WI38 (cell line): ENCODE results near the gene FBXW9.
"Not testable (repeated sequence)": the region's sequence is repeated elsewhere in the genome, so short reads cannot be mapped to it uniquely, and the experiment has no call there.

Source experiments
- H3K4me3 ChIP-seq: 2 replicates; pipeline ENCODE4 v1.5.1; 2011; ENCODE audit warnings: low read depth, mild to moderate bottlenecking, control low read depth, low read length
- TF ChIP-seq, protein P1 (sequence below): IDR thresholded peaks from 2 replicates; pipeline ENCODE4 v1.5.1; 2012; ENCODE audit warnings: low read depth, mild to moderate bottlenecking, control low read depth, low read length

Gene FBXW9

DNA sequence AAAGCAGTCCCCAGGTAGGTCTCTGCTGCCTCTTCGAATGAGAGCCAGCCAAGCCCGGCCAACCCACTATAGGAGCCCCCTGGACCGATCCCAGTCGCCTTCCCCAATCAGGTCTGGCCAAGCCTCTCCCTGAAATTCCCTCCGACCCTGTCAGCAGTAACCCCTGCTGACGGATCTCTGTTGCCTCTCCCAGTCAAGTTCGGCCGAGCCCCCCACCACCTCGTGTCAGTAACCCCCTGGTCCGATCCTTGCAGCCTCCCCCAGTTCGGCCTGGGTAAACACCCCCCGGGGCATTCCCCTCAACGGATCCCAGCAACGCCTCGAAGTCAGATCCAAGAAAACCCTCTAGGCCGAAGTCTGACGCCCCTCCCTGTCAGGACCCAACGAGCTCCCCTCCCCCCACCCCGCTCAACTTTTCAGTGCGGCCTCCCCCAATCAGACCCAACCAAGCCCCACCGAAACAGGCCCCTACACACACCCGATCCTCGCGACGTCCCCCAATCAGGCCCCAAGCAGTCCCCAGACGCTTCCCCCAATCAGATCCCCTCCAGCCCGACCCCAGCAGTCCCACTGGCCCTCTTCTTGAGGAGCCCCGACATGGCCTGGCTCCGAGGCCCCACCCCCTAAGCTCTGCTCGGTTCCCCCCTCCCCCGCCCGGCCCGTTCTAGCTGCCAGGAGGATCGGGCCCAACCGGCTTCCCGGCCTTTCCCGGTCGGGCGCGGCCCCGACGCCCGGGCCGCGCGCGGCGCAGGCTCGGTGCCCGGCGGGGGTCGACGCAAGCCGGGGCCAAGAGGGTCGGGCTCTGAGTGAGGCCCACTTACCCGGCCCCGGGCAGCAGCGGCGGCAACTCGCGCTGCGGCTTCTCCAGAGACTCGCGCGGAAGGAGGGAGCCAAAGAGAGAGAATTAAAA is 25.5 kb upstream of the FBXW9 start:
- TF ChIP-seq, protein P1, sequence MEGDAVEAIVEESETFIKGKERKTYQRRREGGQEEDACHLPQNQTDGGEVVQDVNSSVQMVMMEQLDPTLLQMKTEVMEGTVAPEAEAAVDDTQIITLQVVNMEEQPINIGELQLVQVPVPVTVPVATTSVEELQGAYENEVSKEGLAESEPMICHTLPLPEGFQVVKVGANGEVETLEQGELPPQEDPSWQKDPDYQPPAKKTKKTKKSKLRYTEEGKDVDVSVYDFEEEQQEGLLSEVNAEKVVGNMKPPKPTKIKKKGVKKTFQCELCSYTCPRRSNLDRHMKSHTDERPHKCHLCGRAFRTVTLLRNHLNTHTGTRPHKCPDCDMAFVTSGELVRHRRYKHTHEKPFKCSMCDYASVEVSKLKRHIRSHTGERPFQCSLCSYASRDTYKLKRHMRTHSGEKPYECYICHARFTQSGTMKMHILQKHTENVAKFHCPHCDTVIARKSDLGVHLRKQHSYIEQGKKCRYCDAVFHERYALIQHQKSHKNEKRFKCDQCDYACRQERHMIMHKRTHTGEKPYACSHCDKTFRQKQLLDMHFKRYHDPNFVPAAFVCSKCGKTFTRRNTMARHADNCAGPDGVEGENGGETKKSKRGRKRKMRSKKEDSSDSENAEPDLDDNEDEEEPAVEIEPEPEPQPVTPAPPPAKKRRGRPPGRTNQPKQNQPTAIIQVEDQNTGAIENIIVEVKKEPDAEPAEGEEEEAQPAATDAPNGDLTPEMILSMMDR: no peak
- H3K4me3 ChIP-seq: peak overlapping the region; percentile 86

DNA sequence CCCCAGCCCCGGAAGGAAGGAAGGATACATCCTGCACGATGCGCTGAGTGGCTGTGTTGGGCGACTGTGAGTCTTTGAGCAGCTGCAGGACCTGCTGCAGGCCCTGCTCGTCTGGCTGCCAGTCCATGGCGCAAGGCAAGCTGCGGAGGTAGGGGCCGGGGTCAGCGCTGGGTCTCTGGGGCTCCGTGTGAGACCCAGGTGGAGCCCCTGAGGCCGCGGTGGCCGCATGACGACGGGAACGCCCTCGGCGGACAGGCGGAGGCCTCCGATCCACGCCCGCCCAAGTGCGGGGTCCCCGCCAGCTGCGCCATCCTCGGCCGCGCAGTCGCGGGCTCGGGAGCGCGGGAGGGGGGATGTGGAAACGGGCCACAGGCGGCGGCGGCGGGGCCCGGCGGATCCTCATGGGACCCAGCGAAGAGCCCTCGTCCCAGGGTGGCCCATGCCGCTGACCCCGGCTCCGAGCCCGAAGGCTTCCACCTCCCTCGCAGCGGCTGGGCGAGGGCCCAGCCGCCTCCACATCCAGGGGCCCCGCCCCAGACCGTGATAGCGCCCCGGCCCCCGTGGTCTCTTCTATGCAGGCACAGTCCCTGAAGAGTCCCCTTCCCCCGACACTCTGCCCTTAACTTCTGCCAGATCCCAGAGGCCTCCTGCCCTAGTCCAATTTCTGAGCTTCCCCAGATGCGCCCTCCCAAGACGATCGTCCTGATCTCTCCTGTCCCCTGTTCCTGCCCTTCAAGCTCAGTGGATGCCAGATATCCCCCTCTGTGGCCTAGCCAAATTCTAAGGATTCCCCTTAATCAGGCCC is 24.6 kb upstream of the FBXW9 start:
- TF ChIP-seq, protein P1: no peak

DNA sequence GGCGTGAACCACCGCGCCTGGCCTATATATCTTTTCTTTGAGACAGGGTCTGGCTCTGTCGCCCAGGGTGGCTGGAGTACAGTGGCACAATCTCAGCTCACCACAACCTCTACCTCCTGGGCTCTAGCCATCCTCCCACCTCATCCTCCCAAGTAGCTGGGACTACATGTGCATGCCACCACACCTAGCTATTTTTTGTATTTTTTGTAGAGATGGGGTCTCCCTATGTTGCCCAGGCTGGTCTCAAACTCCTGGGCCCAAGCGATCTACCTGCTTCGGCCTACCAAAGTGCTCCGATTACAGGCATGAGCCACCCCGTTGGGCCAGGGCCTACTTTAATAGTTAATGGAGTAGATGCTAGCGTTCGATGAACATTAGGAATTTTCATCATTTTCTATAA is 23.9 kb upstream of the FBXW9 start:
- peak overlapping the region; percentile 86 for H3K4me3 ChIP-seq
- TF ChIP-seq, protein P1: no peak

More for the DNA sequence above, 24.6 kb upstream of the FBXW9 start:
- peak overlapping the region; percentile 86 for H3K4me3 ChIP-seq

DNA sequence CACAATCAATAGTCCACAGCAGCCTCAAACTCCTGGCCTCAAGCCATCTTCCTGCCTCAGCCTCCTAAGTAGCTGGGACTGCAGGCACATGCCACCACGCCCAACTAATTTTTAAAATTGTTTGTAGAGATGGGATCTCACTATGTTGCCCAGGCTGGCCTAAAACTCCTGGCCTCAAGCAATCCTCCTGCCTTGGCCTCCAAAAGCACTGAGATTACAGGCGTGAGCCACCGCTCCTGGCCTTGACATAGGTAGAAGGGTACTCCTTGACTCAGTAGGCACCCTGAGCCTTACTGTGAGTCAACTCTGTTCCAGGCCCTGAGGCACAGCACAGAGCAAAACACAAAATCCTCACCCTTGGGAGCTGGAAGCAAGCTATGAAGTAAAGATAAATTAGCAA is 19.5 kb upstream of the FBXW9 start:
- TF ChIP-seq, protein P1: no peak
- H3K4me3 ChIP-seq: no peak overlapping the region

DNA sequence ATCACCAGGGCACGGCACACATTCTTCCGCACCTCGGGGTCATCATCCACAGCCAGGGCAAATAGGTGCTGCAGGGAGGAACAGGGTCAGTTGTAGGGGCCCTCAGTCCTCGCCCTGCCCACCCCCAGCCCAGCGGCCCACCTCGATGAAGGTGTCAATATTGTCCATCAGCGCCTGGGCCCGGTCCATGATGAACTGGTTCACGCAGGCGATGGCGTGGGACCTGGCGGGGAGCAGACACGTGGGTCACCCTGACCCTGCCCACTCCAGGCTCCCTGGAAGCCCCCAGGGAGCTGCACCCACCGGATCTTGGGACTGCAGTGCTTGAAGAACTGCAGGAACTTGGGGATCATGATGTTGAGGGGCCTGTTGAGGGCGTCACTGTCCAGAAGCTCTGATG is 18.7 kb upstream of the FBXW9 start:
- no peak overlapping the region for H3K4me3 ChIP-seq
- TF ChIP-seq, protein P1: no peak

DNA sequence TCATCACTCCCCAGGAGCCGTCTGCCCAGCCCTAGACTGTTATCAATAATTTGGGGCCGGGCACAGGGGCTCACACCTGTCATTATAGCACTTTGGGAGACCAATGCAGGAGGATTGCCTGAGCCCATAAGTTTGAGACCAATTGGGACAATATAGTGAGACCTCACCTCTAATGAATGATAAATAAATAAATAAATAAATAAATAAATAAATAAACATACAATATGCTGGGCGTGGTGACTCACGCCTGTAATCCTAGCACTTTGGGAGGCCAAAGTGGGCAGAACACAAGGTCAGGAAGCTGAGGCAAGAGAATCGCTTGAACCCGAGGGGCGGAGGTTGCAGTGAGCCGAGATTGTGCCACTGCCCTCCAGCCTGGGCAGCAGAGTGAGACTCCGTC is 16.9 kb upstream of the FBXW9 start:
- H3K4me3 ChIP-seq: not testable (repeated sequence)

DNA sequence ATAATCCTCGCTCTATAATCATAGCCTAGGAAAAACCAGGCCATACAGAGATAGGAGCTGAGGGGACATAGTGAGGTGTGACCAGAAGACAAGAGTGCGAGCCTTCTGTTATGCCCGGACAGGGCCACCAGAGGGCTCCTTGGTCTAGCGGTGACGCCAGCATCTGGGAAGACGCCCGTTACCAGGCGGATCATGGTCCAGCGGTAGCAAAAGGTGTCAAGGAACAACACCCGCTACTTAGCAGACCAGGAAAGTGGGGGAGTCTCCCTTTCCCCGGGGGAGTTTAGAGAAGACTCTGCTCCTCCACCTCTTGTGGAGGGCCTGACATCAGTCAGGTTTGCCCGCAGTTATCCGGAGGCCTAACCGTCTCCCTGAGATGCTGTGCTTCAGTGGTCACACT is 15.6 kb upstream of the FBXW9 start:
- not testable (repeated sequence) for H3K4me3 ChIP-seq

DNA sequence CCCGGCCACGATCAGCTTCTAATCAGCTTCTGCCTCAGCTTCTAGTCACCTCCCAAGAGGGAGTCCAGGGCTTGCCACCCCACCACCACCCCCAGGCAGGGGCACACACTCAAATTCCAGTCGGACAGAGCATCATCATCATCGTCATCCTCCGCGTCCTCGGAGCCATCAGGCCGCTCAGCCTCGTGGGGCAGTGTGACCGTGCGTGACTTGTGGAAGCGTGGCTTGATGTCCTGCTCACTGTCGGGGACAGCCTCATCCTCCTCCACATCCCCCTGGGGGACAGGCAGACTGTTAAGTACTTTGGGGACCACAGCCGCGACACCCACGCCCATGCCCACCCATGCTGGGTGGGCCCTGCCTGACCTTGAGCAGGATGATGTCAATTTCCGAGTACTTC is 14.8 kb upstream of the FBXW9 start:
- TF ChIP-seq, protein P1: no peak

More for the DNA sequence above, 14.8 kb upstream of the FBXW9 start:
- no peak overlapping the region for H3K4me3 ChIP-seq
